GM06990 (cell line): ENCODE results near the gene POU2AF2.

Experiments
- DNase-seq: peaks from one replicate; pipeline ENCODE4 v3.0.0-alpha.2; 2011; ENCODE audit not compliant: insufficient read length; ENCODE audit errors: extremely low read depth
- H3K27me3 ChIP-seq: replicated peaks from 2 replicates; pipeline ENCODE4 v1.6.0; 2011; ENCODE audit warnings: low read length; ENCODE audit not compliant: control insufficient read depth, insufficient read depth
- H3K36me3 ChIP-seq: 2 replicates; pipeline ENCODE4 v1.5.1; 2011; ENCODE audit warnings: low read length; ENCODE audit not compliant: control insufficient read depth, insufficient read depth
- H3K4me3 ChIP-seq: replicated peaks from 2 replicates; pipeline ENCODE4 v1.5.1; 2011; ENCODE audit warnings: low read depth, mild to moderate bottlenecking, control low read depth, low read length
- CTCF ChIP-seq: IDR thresholded peaks from 2 replicates; pipeline ENCODE4 v1.5.1; 2011; ENCODE audit warnings: low read length, control low read depth, mild to moderate bottlenecking, inconsistent platforms; ENCODE audit not compliant: insufficient read depth, poor library complexity, severe bottlenecking

POU2AF2 gene

GRCh38 chr11:111307472-111308108 is 62.1 kb downstream of the POU2AF2 start:
- no peaks in the 10 kb centered on the region for H3K36me3 ChIP-seq
- no peak for DNase-seq
- TF ChIP-seq CTCF: no peak
- H3K4me3 ChIP-seq: no peak overlapping the region
- no peaks in the 10 kb centered on the region; the same call in 1 of the 2 replicates for H3K27me3 ChIP-seq

- Histone ChIP-seq H3K4me3 (no peak overlapping the region), H3K36me3 (no peaks in the 10 kb centered on the region), H3K27me3 (no peaks in the 10 kb centered on the region; the same call in 1 of the 2 replicates)
- DNase-seq: no peak
- no peak for TF ChIP-seq CTCF
Measured at GRCh38 chr11:111308140-111308539, 62.6 kb downstream of the POU2AF2 start.

- Histone ChIP-seq H3K36me3 (no peaks in the 10 kb centered on the region), H3K4me3 (no peak overlapping the region), H3K27me3 (no peaks in the 10 kb centered on the region; the same call in 1 of the 2 replicates)
- TF ChIP-seq CTCF: no peak
- no peak for DNase-seq
Measured at GRCh38 chr11:111309215-111309915, 63.8 kb downstream of the POU2AF2 start.

GRCh38 chr11:111310088-111310487 is 64.6 kb downstream of the POU2AF2 start:
- Histone ChIP-seq H3K27me3 (no peaks in the 10 kb centered on the region; the same call in 1 of the 2 replicates), H3K36me3 (no peaks in the 10 kb centered on the region), H3K4me3 (no peak overlapping the region)
- no peak for DNase-seq
- no peak for TF ChIP-seq CTCF

GRCh38 chr11:111310723-111311122 is 65.2 kb downstream of the POU2AF2 start:
- no peak for TF ChIP-seq CTCF
- no peaks in the 10 kb centered on the region; the same call in 1 of the 2 replicates for H3K27me3 ChIP-seq

More at GRCh38 chr11:111310723-111311122, 65.2 kb downstream of the POU2AF2 start:
- H3K4me3 ChIP-seq: no peak overlapping the region
- no peaks in the 10 kb centered on the region for H3K36me3 ChIP-seq
- no peak for DNase-seq
